GM13977 (cell line): Measurements from ENCODE around the gene PLEK.

Source experiments
- DNase-seq: peaks from one replicate; pipeline ENCODE4 v3.0.0; 2012; ENCODE audit warnings: low spot score
- in situ Hi-C: fragments of 300-500 bp; cut with MboI; formaldehyde crosslinking; loops from one replicate; pipeline ENCODE4 v1.12.0; 2022; ENCODE audit warnings: low sequenced_read_pairs, low pct_unique_long_range_greater_than_20kb, mixed read lengths, inconsistent platforms; ENCODE audit not compliant: unreplicated experiment
- TF ChIP-seq, protein P1 (sequence below): IDR thresholded peaks from 2 replicates; pipeline ENCODE4 v1.5.1; 2012; ENCODE audit warnings: mild to moderate bottlenecking, control low read depth; ENCODE audit not compliant: insufficient read depth; ENCODE audit errors: extremely low read depth, missing control alignments

The PLEK gene

DNA sequence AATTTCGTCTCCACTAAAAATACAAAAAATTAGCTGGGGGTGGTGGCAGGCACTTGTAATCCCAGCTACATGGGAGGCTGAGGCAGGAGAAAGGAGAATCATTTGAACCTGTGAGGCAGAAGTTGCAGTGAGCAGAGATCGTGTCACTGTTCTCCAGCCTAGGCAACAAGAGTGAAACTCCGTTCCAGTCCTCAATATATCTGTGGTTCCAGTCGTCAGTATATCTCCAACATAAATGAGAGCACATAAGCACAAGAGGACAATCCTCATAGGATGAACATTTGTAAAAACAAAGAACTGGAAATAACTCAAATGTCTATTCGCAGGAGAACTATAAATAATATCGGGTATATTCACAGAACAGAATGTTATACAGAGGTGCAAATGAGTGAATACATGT, 13.1 kb upstream of the PLEK start:
- no peak for DNase-seq
- in situ Hi-C loops, result no loop called here
- TF ChIP-seq, protein P1, sequence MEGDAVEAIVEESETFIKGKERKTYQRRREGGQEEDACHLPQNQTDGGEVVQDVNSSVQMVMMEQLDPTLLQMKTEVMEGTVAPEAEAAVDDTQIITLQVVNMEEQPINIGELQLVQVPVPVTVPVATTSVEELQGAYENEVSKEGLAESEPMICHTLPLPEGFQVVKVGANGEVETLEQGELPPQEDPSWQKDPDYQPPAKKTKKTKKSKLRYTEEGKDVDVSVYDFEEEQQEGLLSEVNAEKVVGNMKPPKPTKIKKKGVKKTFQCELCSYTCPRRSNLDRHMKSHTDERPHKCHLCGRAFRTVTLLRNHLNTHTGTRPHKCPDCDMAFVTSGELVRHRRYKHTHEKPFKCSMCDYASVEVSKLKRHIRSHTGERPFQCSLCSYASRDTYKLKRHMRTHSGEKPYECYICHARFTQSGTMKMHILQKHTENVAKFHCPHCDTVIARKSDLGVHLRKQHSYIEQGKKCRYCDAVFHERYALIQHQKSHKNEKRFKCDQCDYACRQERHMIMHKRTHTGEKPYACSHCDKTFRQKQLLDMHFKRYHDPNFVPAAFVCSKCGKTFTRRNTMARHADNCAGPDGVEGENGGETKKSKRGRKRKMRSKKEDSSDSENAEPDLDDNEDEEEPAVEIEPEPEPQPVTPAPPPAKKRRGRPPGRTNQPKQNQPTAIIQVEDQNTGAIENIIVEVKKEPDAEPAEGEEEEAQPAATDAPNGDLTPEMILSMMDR, result no peak

DNA sequence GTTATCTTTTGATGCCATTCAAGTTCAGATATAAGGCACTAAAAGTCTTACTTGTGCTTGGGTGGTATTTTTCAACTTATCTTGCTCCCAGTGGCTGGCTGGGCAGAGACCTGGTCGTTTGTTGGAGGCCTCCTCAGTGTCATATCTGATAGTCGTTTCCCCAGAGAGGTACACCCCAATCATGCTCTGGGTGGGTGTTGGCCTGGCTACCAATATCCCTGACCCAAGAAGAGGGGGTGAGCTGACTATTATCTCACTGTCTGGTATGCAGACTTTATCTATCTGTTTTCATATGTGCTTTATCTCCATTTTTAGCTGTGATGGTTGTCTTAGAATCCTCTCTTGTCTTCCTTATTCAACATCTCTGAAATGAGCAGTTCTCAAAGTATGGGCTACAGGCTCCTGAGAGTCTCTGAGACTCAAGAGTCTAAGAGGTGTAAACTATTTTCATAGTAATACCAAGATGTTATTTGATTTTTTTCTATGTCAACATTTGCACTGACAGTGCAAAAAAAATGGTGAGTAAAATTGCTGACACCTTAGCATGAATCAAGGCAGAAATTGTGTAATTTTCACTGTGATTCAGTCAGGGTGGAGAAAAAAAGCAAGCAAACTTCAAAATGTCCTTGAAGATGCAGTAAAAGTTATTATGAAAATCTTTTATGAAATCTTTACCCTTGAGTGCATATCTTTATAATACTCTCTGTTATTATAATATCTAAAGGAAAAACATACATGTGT, 12.3 kb upstream of the PLEK start:
- TF ChIP-seq, protein P1, result no peak
- DNase-seq, result no peak
- in situ Hi-C loops, result no loop called here

DNA sequence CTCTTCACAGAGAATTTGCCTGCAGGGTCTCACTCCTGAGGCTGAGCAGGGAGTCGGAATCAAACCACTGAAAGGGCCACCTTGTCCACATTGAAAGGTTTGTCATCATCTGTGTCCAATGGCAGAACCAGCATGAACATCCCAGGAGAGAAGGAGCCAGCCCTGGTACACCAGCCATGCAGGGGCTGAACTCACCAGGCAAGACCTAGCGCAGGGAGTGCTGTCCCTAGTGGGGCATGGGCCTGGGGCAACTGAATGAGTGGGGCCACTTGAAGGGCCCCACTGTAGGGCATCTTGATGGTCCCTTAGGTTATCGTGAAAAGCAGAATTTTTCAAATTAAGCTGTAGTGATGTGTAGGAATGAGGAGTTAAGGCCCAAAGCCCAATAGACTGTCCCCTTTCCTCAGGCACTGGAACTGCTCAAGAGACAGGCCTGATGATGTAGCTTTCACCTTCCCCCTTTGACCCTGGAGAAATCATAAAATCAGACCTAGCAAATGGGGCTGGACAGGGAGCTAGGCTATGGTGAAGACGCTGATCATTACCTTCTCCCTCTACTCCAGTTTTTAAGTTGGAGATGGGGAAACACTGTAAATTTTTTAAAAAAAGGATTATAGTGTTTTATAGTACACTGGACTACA, 8.4 kb upstream of the PLEK start:
- in situ Hi-C loops, result no loop called here
- no peak for DNase-seq
- TF ChIP-seq, protein P1, result no peak

DNA sequence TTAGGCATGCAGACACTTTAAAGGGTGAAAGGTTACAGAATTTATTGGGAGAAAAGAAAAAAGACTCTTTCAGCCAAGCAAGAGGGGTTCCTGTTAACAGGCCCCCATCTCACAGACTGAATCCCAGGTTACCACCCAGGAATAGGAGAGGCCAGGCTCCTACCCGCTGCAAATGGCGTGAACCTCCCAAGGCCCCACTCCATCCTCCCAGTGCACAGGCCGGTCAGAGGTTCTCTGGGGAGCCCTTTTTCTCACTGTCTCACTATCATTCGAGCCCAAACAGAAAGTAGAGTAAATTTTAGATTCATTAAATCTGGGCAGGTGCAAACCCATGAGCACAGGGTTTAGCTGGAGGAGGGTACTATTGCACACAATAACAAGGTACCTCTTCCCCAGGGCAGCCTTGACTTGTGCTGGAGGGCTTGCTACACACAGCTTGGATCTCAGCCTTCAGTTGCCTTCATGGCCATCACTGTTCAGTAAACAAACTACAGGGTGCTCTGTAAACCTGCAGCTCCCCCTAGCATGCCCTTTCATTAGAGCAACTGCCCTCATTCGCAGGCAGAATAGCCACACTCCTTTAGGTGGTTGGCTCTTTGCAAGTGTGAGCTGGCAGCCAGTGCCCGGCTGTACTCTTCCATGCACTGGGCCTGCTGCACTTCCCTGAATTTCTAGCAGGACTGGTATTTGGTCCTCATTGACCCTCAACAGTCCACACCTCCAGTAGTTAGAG, 7.3 kb upstream of the PLEK start:
- DNase-seq, result peak; percentile 57
- in situ Hi-C loops, result no loop called here
- TF ChIP-seq, protein P1, result peak; percentile 75

DNA sequence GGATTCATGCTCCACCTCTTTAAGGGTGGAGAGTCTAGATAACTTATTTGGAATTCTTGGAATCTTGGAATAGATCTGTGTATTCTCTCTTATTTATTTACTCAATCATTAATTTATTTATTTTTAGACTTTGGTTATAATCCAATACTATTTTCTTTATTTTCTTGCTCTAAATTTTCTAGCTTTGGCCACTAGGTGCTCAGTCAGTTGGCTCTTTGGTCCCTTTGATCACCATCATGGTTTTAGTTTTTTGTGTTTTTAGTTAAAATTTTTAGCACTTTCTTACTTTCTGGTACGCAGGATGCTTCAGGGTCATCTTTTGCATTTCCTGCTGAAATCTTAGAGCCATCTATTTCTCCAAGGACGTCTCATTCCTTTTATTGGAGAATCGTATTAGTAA, 5.2 kb upstream of the PLEK start:
- TF ChIP-seq, protein P1, result no peak
- no peak for DNase-seq
- in situ Hi-C loops, result no loop called here

DNA sequence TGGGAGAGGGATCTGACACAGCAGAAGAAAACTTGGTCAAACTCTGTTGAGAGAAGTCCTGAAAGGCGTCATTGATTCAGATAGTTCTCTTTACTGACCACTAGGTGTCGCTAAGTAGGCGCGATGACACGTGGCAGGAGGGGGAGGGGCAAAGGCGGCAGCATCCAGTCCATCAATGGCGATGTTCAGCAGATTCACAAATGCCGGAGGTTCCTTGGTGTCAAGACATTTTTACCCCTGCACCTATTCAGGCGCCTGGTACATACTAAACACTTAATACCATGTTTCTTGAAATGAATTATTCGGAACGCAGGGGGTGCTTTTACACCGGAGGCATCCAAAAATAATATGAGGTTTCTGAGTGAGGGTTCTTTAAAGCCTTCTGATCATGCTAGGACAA, 3.0 kb upstream of the PLEK start:
- TF ChIP-seq, protein P1, result peak; percentile 89
- in situ Hi-C loops, result no loop called here
- DNase-seq, result peak; percentile 59
